Inferior parietal cortex (tissue), 1 donor: Measurements from ENCODE around the gene HSD11B2.

Experiments
- DNase-seq: peaks from one replicate; pipeline ENCODE4 v3.0.0-alpha.2; 2016; ENCODE audit errors: extremely low spot score

The HSD11B2 gene

DNA sequence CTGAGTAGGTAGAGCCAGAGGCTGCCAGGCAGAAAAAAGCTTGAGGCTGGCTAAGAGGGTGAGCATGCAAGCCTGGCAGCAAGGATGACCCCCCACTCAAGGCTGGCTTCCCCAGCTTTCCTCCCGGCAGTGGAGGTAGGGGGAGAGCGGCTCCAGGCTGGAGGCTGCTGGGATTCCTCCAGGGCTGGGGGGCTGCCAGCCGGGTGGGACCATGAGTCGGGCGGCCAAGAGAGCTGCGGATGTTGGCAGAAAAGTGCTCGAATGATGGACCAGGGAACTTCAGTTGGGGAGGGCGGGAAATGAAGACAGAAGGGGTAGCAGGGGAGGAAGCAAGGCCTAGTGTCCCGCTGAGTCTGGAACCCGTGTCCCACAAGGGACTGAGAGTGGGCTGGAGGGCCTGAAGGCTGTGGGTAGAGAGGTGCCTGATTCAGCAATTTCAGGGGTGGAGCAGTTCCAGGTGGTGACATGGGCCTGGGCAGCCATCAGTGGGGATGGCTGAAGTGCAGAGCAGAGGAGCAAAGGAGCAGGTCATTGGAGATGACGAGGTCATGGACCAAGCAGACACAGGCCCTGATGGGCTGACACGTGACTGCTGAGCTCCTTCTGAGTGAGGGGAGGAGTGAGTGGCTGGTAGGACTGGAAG, 20.3 kb downstream of the HSD11B2 start:
- DNase-seq = no peak

- DNase-seq = no peak
These were observed 20.9 kb downstream of the HSD11B2 start for GRCh38 chr16:67451704-67452435.

- DNase-seq = no peak
These were observed 23.2 kb downstream of the HSD11B2 start for GRCh38 chr16:67454104-67454503.

DNA sequence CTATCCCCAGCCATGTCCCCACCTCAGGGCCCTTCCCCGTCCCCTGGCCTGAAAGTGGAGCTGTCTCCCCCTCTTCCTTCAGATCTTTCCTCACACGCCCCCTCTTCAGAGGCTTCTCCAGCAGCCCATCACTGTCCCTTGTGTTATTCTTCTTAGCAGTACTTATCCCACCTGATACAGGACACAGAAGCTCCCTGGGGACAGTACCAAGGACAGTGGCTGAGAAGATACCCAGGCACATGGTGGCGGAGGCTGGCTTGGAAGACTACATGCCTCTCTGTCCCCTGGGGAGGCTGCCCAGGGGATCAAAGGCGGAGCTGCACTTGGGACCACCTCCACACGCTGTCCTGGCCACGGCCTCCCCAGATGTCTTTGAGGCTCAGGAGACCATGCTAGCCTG, 23.9 kb downstream of the HSD11B2 start:
- DNase-seq = no peak

GRCh38 chr16:67456391-67457081, 25.6 kb downstream of the HSD11B2 start:
- no peak for DNase-seq

- DNase-seq = no peak
These were observed 26.7 kb downstream of the HSD11B2 start for GRCh38 chr16:67457611-67458010.

GRCh38 chr16:67458121-67458641, 27.3 kb downstream of the HSD11B2 start:
- no peak for DNase-seq

- DNase-seq = no peak
These were observed 28.3 kb downstream of the HSD11B2 start for GRCh38 chr16:67459066-67459860.

DNA sequence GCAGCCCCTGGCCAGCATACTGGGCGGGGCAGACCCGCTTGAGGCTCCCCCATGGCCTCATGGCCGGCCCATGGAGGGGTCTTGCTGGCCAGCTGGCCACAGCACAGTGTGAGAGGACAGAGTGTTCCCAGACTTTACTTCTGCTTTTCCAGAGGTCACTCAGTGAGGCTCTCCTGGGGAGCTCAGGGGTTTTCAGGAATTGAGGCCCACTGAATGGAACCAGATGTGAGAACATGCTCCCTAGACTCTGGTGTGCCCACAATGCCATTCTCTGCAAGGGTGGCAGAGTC, 28.9 kb downstream of the HSD11B2 start:
- DNase-seq = no peak

DNA sequence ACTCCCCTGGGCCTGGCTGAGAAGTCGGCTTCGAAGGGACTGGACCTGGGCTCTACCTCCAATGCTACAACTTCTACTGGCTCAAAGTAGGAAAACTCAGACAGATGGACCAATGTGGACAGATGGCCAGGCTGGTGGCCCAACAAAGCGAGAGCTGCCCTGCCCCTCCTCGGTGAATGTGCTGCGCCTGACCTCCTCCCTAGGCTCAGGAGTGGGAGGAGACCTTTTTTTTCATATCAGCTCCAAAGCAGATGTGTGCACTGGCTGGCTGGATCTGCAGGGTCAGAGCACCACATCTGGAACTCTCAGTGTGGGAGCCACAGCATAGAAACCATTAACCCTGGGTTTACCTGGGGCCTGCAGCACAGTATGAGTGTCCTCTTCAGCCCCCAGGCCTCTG, 29.2 kb downstream of the HSD11B2 start:
- no peak for DNase-seq

DNA sequence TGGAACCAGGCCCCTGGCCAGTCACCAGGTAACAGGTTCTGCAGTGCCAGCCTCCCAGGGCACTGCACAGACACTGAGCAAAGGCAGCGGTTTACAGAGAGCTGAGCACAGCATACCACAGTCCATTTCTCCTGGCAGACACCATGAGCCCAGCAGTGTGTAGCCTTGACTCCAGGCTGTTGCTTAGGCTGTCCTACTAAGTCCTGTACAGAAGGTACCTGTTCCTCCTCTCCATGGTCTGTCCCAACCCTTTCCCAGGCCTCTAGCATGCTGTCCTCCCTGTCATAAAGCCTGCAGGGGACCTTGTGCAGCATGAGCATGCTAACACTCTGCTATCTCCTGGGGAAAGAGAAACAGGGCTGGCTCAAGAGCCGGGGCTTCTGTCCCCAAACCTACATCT, 30.0 kb downstream of the HSD11B2 start:
- DNase-seq = no peak

- DNase-seq = no peak
These were observed 30.8 kb downstream of the HSD11B2 start for GRCh38 chr16:67461600-67462278.

DNA sequence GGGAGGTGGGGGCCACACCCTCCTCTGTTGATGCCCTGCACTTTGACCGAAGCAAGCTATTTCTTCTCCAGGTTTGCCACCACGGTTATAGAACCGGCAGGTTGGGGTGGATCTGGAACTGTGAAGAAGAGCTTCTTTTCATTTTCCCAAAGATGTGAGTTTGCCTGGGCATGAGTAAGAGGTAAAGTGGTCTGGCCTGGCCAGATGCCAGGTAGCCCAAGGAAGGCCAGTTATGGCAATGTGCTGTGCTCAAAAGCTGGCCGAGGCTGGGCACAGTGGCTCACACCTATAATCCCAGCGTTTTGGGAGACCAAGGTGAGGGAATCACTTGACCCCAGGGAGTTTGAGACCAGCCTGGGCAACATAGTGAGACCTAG, 31.3 kb downstream of the HSD11B2 start:
- no peak for DNase-seq

- no peak for DNase-seq
These were observed 32.1 kb downstream of the HSD11B2 start for GRCh38 chr16:67463059-67463458.

DNA sequence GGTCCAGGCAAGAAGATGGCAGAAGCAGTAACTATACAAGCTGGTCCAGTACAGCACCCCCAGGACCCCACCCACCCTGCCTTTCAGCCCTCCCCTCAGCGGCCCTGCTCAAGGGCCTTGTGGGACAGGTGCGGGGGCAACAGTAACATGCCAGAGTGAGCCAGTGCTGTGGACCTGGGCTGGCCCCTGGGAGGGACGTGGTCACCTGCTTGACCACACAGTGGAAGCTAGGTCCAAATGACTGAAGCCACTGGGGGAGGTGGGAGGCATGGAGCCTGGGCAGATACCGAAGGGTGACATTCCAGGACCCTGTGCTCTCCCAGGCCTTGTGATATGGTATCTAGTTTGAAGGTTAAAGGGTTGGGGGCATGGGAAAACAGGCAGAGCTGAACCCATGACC, 32.8 kb downstream of the HSD11B2 start:
- no peak for DNase-seq

GRCh38 chr16:67464565-67464964, 33.6 kb downstream of the HSD11B2 start:
- DNase-seq = no peak

GRCh38 chr16:67466581-67466980, 35.7 kb downstream of the HSD11B2 start:
- DNase-seq = no peak

DNA sequence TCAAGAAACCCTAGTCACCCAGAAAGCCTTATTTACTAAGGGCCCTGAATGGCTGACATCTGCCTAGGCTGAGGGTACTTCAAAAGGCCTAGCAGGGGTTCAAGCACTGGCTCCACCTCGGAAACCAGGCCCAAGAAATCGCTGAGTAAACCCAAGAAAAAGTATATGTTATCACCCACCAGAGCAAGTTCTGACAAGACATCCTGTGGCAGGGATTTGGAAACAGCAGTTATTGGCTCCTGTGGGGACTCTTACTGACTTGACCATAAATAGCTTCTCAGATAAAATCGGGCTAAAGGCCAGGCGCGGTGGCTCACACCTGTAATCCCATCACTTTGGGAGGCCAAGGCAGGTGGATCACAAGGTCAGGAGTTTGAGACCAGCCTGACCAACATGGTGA, 37.8 kb downstream of the HSD11B2 start:
- DNase-seq = no peak

- peak; percentile 84 for DNase-seq
These were observed 39.4 kb downstream of the HSD11B2 start for GRCh38 chr16:67470359-67470758.

DNA sequence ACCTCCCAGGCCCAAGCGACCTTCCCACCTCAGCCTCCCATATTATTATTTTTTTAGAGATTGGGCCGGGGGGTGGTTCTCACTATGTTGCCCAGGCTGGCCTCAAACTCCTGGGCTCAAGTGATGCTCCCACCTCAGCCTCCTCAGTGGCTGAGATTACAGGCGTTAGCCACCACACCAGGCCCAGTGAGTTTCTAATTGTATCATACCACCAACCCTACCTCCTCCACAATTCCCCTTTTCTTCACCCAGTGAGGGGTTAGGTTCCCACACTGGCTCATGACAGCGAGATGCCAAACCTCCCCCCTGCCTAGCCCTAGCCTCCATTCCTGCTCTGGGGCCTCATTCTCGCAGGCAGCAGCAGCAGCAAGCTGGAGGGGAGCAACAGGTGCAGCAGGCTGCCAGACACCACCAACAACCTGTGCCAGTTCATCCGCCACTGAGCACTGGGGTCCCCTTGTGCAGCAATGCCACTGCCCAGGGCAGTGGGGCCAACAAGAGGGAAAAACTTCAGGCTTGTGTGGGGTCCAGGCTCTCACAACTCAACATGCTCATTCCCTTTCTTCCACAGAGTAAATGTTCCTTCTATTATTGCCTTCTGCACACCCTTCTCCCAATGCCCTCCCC, 41.0 kb downstream of the HSD11B2 start:
- DNase-seq = no peak
